Left ventricle myocardium inferior (tissue), 1 donor: Measurements from ENCODE around the gene GID8. TPM values are rescaled to one million over a fixed set of nuclear protein-coding genes. Genes with fewer than 3 reads are reported as not detected.

Source experiments
- DNase-seq: peaks from one replicate; pipeline ENCODE4 v3.0.0-alpha.2; 2020
- H3K27ac ChIP-seq: fragments of 200-600 bp; replicated peaks from 2 replicates; pipeline ENCODE4 v1.8.0; 2021
- H3K27me3 ChIP-seq: fragments of 200-600 bp; 2 replicates; pipeline ENCODE4 v1.8.0; 2021; ENCODE audit warnings: low read depth
- H3K36me3 ChIP-seq: fragments of 200-600 bp; 2 replicates; pipeline ENCODE4 v1.8.0; 2021
- H3K4me1 ChIP-seq: fragments of 200-600 bp; 2 replicates; pipeline ENCODE4 v1.8.0; 2021
- H3K4me3 ChIP-seq: fragments of 200-600 bp; 2 replicates; pipeline ENCODE4 v1.8.0; 2021; ENCODE audit warnings: mild to moderate bottlenecking, moderate library complexity
- H3K9me3 ChIP-seq: fragments of 200-600 bp; replicated peaks from 2 replicates; pipeline ENCODE4 v1.8.0; 2021
- CTCF ChIP-seq: fragments of 200-600 bp; IDR thresholded peaks from 2 replicates; pipeline ENCODE4 v1.8.0; 2021; ENCODE audit warnings: antibody characterized with exemption, mild to moderate bottlenecking, borderline replicate concordance
- intact Hi-C: fragments of 100-400 bp; cut with micrococcal nuclease; formaldehyde crosslinking; loops from one replicate; pipeline ENCODE4 v1.11.0; 2022
- total RNA-seq: library from RNA; stranded (reverse); fragmentation: NEBNext Ultra II Directional; extraction: Animal tissue kit (Norgen Biotek cat#: 25700); gene quantifications from one replicate; pipeline ENCODE4 v1.2.1, GENCODE V29; 2021
- donor health status: DM: no; HTN: yes; CAD: no; lungs with severe emphysema.

GID8 gene
- total RNA-seq, 1 donor from 2014 or later = 16.2 TPM

GRCh38 chr20:62978561-62978943, 40.6 kb downstream of the GID8 start:
- H3K27me3 ChIP-seq = peaks cover 100% of the 10 kb centered on the region
- H3K36me3 ChIP-seq = no peaks in the 10 kb centered on the region
- TF ChIP-seq CTCF = no peak
- no peaks in the 10 kb centered on the region for H3K9me3 ChIP-seq
- no peak overlapping the region for H3K27ac ChIP-seq
- H3K4me1 ChIP-seq = no peaks in the 10 kb centered on the region
- intact Hi-C loops = no loop called here
- no peak overlapping the region for H3K4me3 ChIP-seq
- DNase-seq = no peak

GRCh38 chr20:62979310-62979709, 41.4 kb downstream of the GID8 start:
- Histone ChIP-seq H3K9me3 (no peaks in the 10 kb centered on the region), H3K27ac (no peak overlapping the region), H3K36me3 (no peaks in the 10 kb centered on the region), H3K4me3 (no peak overlapping the region), H3K27me3 (peaks cover 100% of the 10 kb centered on the region), H3K4me1 (no peaks in the 10 kb centered on the region)
- intact Hi-C loops = no loop called here
- TF ChIP-seq CTCF = no peak
- DNase-seq = no peak

- Histone ChIP-seq H3K36me3 (no peaks in the 10 kb centered on the region), H3K4me1 (no peaks in the 10 kb centered on the region), H3K9me3 (no peaks in the 10 kb centered on the region), H3K27me3 (peaks cover 100% of the 10 kb centered on the region), H3K4me3 (no peak overlapping the region), H3K27ac (no peak overlapping the region)
- DNase-seq = no peak
- intact Hi-C loops = no loop called here
- TF ChIP-seq CTCF = no peak
Observed at GRCh38 chr20:62979876-62980373, 42.0 kb downstream of the GID8 start.

GRCh38 chr20:62980380-62980960, 42.5 kb downstream of the GID8 start:
- Histone ChIP-seq H3K4me1 (no peaks in the 10 kb centered on the region), H3K9me3 (no peaks in the 10 kb centered on the region), H3K27me3 (peaks cover 100% of the 10 kb centered on the region), H3K27ac (no peak overlapping the region), H3K4me3 (no peak overlapping the region), H3K36me3 (no peaks in the 10 kb centered on the region)
- TF ChIP-seq CTCF = no peak
- intact Hi-C loops = no loop called here
- DNase-seq = no peak

- Histone ChIP-seq H3K36me3 (no peaks in the 10 kb centered on the region), H3K4me3 (no peak overlapping the region), H3K27me3 (peaks cover 100% of the 10 kb centered on the region), H3K27ac (no peak overlapping the region), H3K4me1 (no peaks in the 10 kb centered on the region), H3K9me3 (no peaks in the 10 kb centered on the region)
- no peak for DNase-seq
- TF ChIP-seq CTCF = no peak
- intact Hi-C loops = no loop called here
Observed at GRCh38 chr20:62980970-62981369, 43.0 kb downstream of the GID8 start.
